Loucy (cell line): ENCODE measurements around the gene NARS2.

Source experiments
- EZH2phosphoT487 ChIP-seq: fragments of 200-600 bp; IDR thresholded peaks from 2 replicates; pipeline ENCODE4 v1.6.1; 2018; ENCODE audit warnings: antibody characterized with exemption, mild to moderate bottlenecking, moderate library complexity, borderline replicate concordance
- TF ChIP-seq, protein P1 (sequence below): fragments of 200-600 bp; sonication (generic); conservative IDR thresholded peaks from 2 replicates; pipeline ENCODE4 v1.5.1; 2014; ENCODE audit warnings: mild to moderate bottlenecking, antibody characterized with exemption, low read length

GRCh38 chr11:78470861-78471442, 103.7 kb downstream of the NARS2 start:
- TF ChIP-seq, protein P1, sequence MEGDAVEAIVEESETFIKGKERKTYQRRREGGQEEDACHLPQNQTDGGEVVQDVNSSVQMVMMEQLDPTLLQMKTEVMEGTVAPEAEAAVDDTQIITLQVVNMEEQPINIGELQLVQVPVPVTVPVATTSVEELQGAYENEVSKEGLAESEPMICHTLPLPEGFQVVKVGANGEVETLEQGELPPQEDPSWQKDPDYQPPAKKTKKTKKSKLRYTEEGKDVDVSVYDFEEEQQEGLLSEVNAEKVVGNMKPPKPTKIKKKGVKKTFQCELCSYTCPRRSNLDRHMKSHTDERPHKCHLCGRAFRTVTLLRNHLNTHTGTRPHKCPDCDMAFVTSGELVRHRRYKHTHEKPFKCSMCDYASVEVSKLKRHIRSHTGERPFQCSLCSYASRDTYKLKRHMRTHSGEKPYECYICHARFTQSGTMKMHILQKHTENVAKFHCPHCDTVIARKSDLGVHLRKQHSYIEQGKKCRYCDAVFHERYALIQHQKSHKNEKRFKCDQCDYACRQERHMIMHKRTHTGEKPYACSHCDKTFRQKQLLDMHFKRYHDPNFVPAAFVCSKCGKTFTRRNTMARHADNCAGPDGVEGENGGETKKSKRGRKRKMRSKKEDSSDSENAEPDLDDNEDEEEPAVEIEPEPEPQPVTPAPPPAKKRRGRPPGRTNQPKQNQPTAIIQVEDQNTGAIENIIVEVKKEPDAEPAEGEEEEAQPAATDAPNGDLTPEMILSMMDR: no peak
- no peak for TF ChIP-seq EZH2phosphoT487
